ENCODE measurements around the gene ARHGEF28.
A peak's percentile ranks its signal among the peaks of the same experiment; 100 is the strongest.

The ARHGEF28 gene

GRCh38 chr5:73822278-73822988 is 196.4 kb downstream of the ARHGEF28 start:
- no peak for FAIRE-seq

DNA sequence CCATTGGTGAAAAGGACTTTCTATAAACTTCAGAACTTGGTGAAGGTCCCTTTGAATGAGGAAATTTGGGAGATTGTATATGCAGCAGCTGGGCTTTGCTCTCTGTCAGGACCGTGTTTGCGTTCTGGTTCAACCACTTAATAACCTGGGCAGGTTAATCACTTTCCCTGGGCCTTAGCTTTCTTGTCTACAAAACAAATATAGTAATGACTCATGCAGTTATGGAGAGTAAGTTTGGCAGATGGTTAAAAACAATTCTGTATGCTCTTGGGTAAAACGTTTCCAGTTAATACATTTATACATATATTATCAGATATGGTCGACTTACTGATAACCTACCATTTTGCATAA is 197.0 kb downstream of the ARHGEF28 start:
- FAIRE-seq = peak; percentile 94

GRCh38 chr5:73823508-73823925 is 197.5 kb downstream of the ARHGEF28 start:
- FAIRE-seq = peak; percentile 49

GRCh38 chr5:73825199-73825598 is 199.2 kb downstream of the ARHGEF28 start:
- FAIRE-seq = no peak

- no peak for FAIRE-seq
Observed at GRCh38 chr5:73825736-73826135, 199.7 kb downstream of the ARHGEF28 start.

DNA sequence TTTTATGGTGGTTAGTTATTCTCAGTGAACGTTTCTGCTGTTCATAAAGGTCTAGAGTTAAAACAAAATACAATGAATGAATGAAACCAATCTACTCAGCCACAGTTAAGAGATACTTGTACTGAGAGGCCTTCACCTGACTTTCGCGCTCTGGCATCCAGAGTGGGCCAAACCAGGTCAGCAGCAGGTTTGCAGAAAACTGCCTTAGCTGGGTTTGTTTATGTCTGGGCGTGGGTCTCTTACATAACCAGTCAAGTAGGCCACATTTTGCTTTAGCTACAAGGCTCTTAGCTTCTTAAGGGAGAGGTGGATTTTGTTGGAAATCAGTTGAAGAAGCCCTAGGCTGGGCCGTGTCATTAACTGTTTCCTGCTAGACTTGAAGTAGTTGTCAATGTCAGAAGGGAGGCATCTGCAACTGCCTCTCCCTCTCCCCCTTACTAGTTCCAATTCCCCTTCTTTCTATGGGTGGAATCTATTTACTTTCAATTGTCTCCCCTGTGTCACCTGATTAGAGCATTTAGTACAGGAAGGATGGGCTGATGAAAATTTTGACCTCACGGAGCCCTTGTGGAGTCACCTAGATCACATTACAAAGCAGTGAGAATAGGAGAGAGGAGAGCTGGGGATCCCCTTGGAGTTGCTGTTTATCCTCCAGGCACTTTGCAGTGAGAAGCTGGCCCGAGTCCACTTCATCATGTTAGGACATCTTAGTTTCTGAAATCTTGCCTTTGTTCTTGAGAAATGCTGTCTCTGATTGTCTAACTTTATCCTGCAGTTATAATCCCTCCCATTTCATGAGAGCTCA is 200.5 kb downstream of the ARHGEF28 start:
- no peak for FAIRE-seq

- no peak for FAIRE-seq
Observed at GRCh38 chr5:73827106-73827450, 201.1 kb downstream of the ARHGEF28 start.

GRCh38 chr5:73828465-73828864 is 202.5 kb downstream of the ARHGEF28 start:
- FAIRE-seq = no peak

DNA sequence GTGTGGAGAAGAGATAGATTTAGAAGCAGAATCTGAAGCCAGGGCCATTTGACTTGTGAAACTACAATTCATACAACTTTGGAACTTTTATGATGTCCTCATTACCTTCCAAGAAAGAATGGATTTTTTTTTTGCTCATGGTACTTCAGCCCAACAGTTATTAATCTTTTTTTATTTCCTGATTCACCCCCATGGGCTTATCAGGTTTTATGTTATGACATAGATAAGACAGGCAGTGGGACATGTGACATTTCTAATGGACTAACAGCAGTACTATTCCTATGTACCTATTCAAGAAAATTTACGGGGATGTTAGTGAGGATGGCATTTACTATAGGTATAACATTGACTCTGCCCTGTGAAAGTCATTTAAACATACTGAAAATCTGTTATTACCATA is 204.7 kb downstream of the ARHGEF28 start:
- no peak for FAIRE-seq

DNA sequence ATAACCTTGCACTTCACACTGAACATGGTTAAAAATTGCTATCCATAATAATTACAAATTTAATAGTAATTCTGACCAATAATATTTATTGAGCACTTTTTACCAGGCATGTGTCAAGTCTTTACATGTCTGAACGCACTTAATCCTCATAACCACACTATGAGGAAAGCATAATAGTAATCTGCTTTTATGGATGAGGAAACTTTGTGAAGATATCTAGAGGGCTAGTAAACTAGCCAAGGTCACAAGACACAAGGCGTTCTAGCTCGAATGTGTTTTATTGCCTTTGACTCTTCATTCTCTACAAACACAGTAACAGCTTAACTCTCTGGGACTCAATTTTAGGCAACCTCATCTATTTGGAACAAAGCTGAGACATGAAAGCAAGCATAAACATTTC is 205.1 kb downstream of the ARHGEF28 start:
- no peak for FAIRE-seq

- FAIRE-seq = no peak
Observed at GRCh38 chr5:73834693-73835092, 208.7 kb downstream of the ARHGEF28 start.

- no peak for FAIRE-seq
Observed at GRCh38 chr5:73835726-73836125, 209.7 kb downstream of the ARHGEF28 start.

GRCh38 chr5:73836607-73837006 is 210.6 kb downstream of the ARHGEF28 start:
- FAIRE-seq = no peak

- FAIRE-seq = no peak
Observed at GRCh38 chr5:73838901-73839300, 212.9 kb downstream of the ARHGEF28 start.

- FAIRE-seq = peak; percentile 13
Observed at GRCh38 chr5:73841641-73842040, 215.6 kb downstream of the ARHGEF28 start.

- no peak for FAIRE-seq
Observed at GRCh38 chr5:73844165-73844564, 218.2 kb downstream of the ARHGEF28 start.

- no peak for FAIRE-seq
Observed at GRCh38 chr5:73851471-73852181, 225.6 kb downstream of the ARHGEF28 start.

GRCh38 chr5:73853091-73853490 is 227.1 kb downstream of the ARHGEF28 start:
- no peak for FAIRE-seq

- no peak for FAIRE-seq
Observed at GRCh38 chr5:73856997-73857396, 231.0 kb downstream of the ARHGEF28 start.

DNA sequence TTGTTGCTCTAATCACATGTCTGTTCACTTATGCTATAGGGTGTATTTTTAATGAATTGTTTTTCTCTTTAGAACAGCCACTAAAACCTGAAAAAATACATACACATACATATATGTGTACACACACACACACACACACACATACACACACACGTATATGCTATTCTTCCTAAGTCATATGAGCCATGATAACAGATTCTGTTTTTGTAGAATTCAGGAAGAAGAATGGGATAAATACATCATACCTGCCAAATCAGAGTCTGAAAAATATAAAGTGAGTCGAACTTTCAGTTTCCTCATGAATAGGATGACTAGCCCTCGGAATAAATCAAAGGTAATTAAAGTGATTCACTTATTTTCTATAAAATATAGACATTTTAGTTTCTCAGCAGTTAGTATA is 231.4 kb downstream of the ARHGEF28 start:
- FAIRE-seq = no peak

- FAIRE-seq = no peak
Observed at GRCh38 chr5:73858054-73858453, 232.1 kb downstream of the ARHGEF28 start.

GRCh38 chr5:73858776-73859175 is 232.8 kb downstream of the ARHGEF28 start:
- FAIRE-seq = no peak

DNA sequence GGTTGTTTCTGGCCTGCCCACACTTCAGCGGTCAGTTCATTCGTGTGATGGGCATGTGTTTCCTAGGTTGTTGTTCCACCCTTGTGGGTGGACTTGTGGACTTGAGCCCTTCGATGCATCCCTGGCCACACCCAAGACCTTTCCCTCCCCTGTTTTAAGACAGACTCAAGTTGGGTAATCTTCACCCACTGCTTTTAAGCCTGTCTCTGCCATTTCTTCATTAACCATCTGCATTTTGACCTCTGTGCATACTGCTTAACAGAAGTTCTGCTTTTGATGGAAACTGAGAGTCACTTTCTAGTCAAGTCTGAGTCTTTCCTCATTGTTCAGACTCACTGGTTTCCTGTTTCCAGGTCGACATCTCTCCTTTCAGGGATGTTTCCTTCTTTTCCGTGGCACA is 233.7 kb downstream of the ARHGEF28 start:
- FAIRE-seq = no peak

All from islet of Langerhans (tissue), 1 donor.